IMR-90 (cell line): ENCODE data around the gene COL2A1. TPM values are rescaled to one million over a fixed set of nuclear protein-coding genes. Genes with fewer than 3 reads are reported as not detected.

ENCODE experiments used
- ATAC-seq: fragments of 200-7000 bp; cut with Tn5 transposase; 2 replicates; pipeline ENCODE4 v1.9.1; 2020; ENCODE audit warnings: low read depth, mild to moderate bottlenecking, moderate library complexity
- BruUV-seq: library from RNA; stranded (reverse); fragments of 400-500 nt; replicated peaks from 2 replicates; lab custom pipeline; 2021; lab: Mats Ljungman, UMichigan
- CTCF ChIA-PET: fragments of 300-600 bp; formaldehyde crosslinking; extraction: SDS; loops from one replicate; lab custom pipeline; 2021; ENCODE audit warnings: antibody characterized with exemption; lab: Yijun Ruan, JAX
- POLR2A ChIA-PET: fragments of 300-600 bp; sonication (Branson Sonifier 250); formaldehyde crosslinking; loops from one replicate; lab custom pipeline; 2022; ENCODE audit warnings: antibody characterized with exemption; ENCODE audit not compliant: unreplicated experiment; lab: Charles Lee
- DNase-seq: peaks from one replicate; pipeline ENCODE4 v3.0.0; 2013
- H2AFZ ChIP-seq: replicated peaks from 2 replicates; pipeline ENCODE3; 2013; ENCODE audit warnings: low read length, mild to moderate bottlenecking; ENCODE audit not compliant: poor library complexity
- H2AK5ac ChIP-seq: 2 replicates; pipeline ENCODE4 v1.6.1; 2013; ENCODE audit warnings: low read depth, low read length, inconsistent platforms
- H2AK9ac ChIP-seq: replicated peaks from 2 replicates; pipeline ENCODE3; 2013; ENCODE audit warnings: mild to moderate bottlenecking, low read depth, low read length, moderate library complexity; ENCODE audit not compliant: poor library complexity
- H2BK120ac ChIP-seq: 2 replicates; pipeline ENCODE4 v1.6.1; 2013; ENCODE audit warnings: low read depth, low read length, inconsistent platforms
- H2BK15ac ChIP-seq: 3 replicates; pipeline ENCODE4 v1.6.1; 2013; ENCODE audit warnings: low read depth, low read length, inconsistent platforms
- H2BK20ac ChIP-seq: 2 replicates; pipeline ENCODE4 v1.6.1; 2013; ENCODE audit warnings: low read depth, mild to moderate bottlenecking, inconsistent platforms, low read length, moderate library complexity
- H2BK5ac ChIP-seq: 2 replicates; pipeline ENCODE4 v1.6.1; 2013; ENCODE audit warnings: mild to moderate bottlenecking, low read depth, low read length, inconsistent platforms; ENCODE audit not compliant: poor library complexity, severe bottlenecking
- H3K14ac ChIP-seq: replicated peaks from 2 replicates; pipeline ENCODE4 v1.6.1; 2013; ENCODE audit warnings: low read depth, low read length, inconsistent platforms
- H3K18ac ChIP-seq: 2 replicates; pipeline ENCODE4 v1.6.1; 2013; ENCODE audit warnings: low read depth, low read length, control low read depth
- H3K23ac ChIP-seq: 2 replicates; pipeline ENCODE4 v1.6.1; 2013; ENCODE audit warnings: low read depth, low read length, inconsistent platforms
- H3K27ac ChIP-seq: 2 replicates; pipeline ENCODE4 v1.5.1; 2013; ENCODE audit warnings: mild to moderate bottlenecking, control low read depth, low read length; ENCODE audit not compliant: insufficient read depth
- H3K27me3 ChIP-seq: 2 replicates; pipeline ENCODE4 v1.6.1; 2013; ENCODE audit warnings: low read length; ENCODE audit not compliant: control insufficient read depth, insufficient read depth
- H3K36me3 ChIP-seq: 2 replicates; pipeline ENCODE4 v1.6.1; 2013; ENCODE audit warnings: low read length, mixed read lengths; ENCODE audit not compliant: control insufficient read depth, insufficient read depth
- H3K4ac ChIP-seq: 2 replicates; pipeline ENCODE4 v1.6.1; 2013; ENCODE audit warnings: low read depth, low read length, inconsistent platforms
- H3K4me1 ChIP-seq: 2 replicates; pipeline ENCODE4 v1.6.1; 2013; ENCODE audit warnings: low read length, mixed read lengths; ENCODE audit not compliant: control insufficient read depth, insufficient read depth
- H3K4me2 ChIP-seq: 2 replicates; pipeline ENCODE4 v1.6.1; 2013; ENCODE audit warnings: low read depth, mild to moderate bottlenecking, control low read depth, low read length, moderate library complexity
- H3K4me3 ChIP-seq: 2 replicates; pipeline ENCODE4 v1.5.1; 2013; ENCODE audit warnings: low read depth, mild to moderate bottlenecking, control low read depth, low read length, moderate library complexity; ENCODE audit not compliant: insufficient read depth
- H3K56ac ChIP-seq: 2 replicates; pipeline ENCODE4 v1.6.1; 2013; ENCODE audit warnings: low read length, inconsistent platforms; ENCODE audit not compliant: insufficient read depth; ENCODE audit errors: extremely low read depth
- H3K79me1 ChIP-seq, 2 experiments: 2 replicates each; pipeline ENCODE4 v1.6.1; 2013; ENCODE audit warnings: low read length in 2 of 2, inconsistent platforms in 1 of 2, low read depth in 1 of 2
- H3K9ac ChIP-seq: 2 replicates; pipeline ENCODE4 v1.6.1; 2013; ENCODE audit warnings: low read depth, low read length, control low read depth
- H3K9me1 ChIP-seq: 2 replicates; pipeline ENCODE4 v1.6.1; 2013; ENCODE audit warnings: low read length, inconsistent platforms; ENCODE audit not compliant: insufficient read depth
- H3K9me3 ChIP-seq: 2 replicates; pipeline ENCODE4 v1.6.1; 2013; ENCODE audit warnings: low read length; ENCODE audit not compliant: control insufficient read depth, insufficient read depth
- H4K20me1 ChIP-seq: 2 replicates; pipeline ENCODE4 v1.6.1; 2013; ENCODE audit warnings: low read length, inconsistent platforms; ENCODE audit not compliant: insufficient read depth
- H4K5ac ChIP-seq: 2 replicates; pipeline ENCODE4 v1.6.1; 2013; ENCODE audit warnings: mild to moderate bottlenecking, low read depth, low read length, control low read depth
- H4K8ac ChIP-seq, 2 experiments: 2 replicates each; pipeline ENCODE4 v1.6.1; 2013; ENCODE audit warnings: low read depth in 2 of 2, low read length in 2 of 2, control low read depth in 1 of 2, inconsistent platforms in 1 of 2
- H4K91ac ChIP-seq: 2 replicates; pipeline ENCODE4 v1.6.1; 2013; ENCODE audit warnings: low read depth, low read length, inconsistent platforms; ENCODE audit not compliant: insufficient read depth
- BHLHE40 ChIP-seq: fragments of 150-350 bp; IDR thresholded peaks from 2 replicates; pipeline ENCODE4 v1.6.1; 2016; ENCODE audit warnings: mild to moderate bottlenecking, low read depth, low read length
- CHD1 ChIP-seq: IDR thresholded peaks from 2 replicates; pipeline ENCODE4 v1.6.1; 2012; ENCODE audit warnings: low read depth, low read length, improper control_type of control experiment
- MXI1 ChIP-seq: IDR thresholded peaks from 2 replicates; pipeline ENCODE4 v1.6.1; 2012; ENCODE audit warnings: low read depth, mild to moderate bottlenecking, low read length, moderate library complexity, borderline replicate concordance
- RAD21 ChIP-seq: IDR thresholded peaks from 2 replicates; pipeline ENCODE4 v1.6.1; 2012; ENCODE audit warnings: low read length, improper control_type of control experiment
- WGBS, 2 experiments: methylation state at CpG; one replicate each; pipeline versions ENCODE4 v1.1.5 to v1.1.7; 2013; ENCODE audit warnings: missing lambda C conversion rate in 2 of 2; ENCODE audit not compliant: insufficient read length in 1 of 2; ENCODE audit errors: extremely low coverage in 2 of 2; 5-methylcytosine and 5-hydroxymethylcytosine counted together
- dilution Hi-C: fragments of 300-500 bp; cut with HindIII; formaldehyde crosslinking; loops from one replicate; pipeline ENCODE4 v1.14.3; 2018; ENCODE audit warnings: low sequenced_read_pairs; ENCODE audit not compliant: unreplicated experiment
- in situ Hi-C: fragments of 300-500 bp; cut with MboI; formaldehyde crosslinking; loops from 3 replicates; pipeline ENCODE4 v1.14.3; 2019; ENCODE audit warnings: low sequenced_read_pairs, inconsistent platforms, mixed read lengths
- intact Hi-C: fragments of 100-400 bp; cut with micrococcal nuclease; formaldehyde crosslinking; loops from 2 replicates; pipeline ENCODE4 v1.10.0; 2022
- polyA plus RNA-seq, 3 experiments: library from polyadenylated mRNA; depleted of rRNA; stranded (reverse); fragments of >200 nt; gene quantifications; 2 replicates each; pipeline ENCODE4 v1.2.3, GENCODE V29; 2012; ENCODE audit warnings: low replicate concordance in 1 of 3
- total RNA-seq: library from RNA; depleted of rRNA; stranded (reverse); fragments of >200 nt; gene quantifications from 2 replicates; pipeline ENCODE4 v1.2.3, GENCODE V29; 2012
- TF ChIP-seq, protein P1 (sequence below): fragments of 150-350 bp; IDR thresholded peaks from 2 replicates; pipeline ENCODE4 v1.6.1; 2016; ENCODE audit warnings: low read depth, mild to moderate bottlenecking, low read length, moderate library complexity, borderline replicate concordance
- TF ChIP-seq, protein P2 (sequence below): fragments of 150-350 bp; IDR thresholded peaks from 2 replicates; pipeline ENCODE4 v1.6.1; 2017; ENCODE audit warnings: mild to moderate bottlenecking, antibody characterized with exemption, low read length, low read depth

Gene COL2A1
- total and polyA plus RNA-seq, 2 of the 4 experiments (the other 2 are of a cell fraction) = 0.05 TPM; not detected in 1

DNA sequence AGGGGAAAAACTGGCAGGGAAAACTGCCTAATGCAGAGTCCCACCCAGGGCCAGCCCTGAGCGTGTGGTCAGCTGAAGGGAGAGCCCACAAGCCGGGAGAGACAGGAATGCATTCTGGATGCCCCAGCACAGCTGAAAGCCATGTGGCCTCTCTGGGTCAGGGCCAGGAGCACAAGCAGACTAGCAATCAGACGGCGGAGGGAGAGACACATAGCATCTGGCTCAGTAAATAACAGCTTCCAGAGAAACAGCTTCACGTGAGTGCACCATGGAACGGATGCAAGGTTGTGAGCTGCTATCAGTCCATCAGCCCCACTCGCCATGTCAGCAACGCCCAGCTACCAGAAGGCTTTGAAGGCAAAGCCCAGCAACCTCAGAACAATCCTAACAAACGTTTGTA lies 69.1 kb downstream of the COL2A1 start:
- no peak overlapping the region for H2AK9ac ChIP-seq
- no peak overlapping the region for H2BK5ac ChIP-seq
- no peak overlapping the region; the same call in 2 of the 3 replicates for H2BK15ac ChIP-seq
- no peak overlapping the region for H4K5ac ChIP-seq
- POLR2A ChIA-PET = no interaction called here
- no peaks in the 10 kb centered on the region for H3K36me3 ChIP-seq
- no peak overlapping the region for H2AK5ac ChIP-seq
- H3K4me3 ChIP-seq = no peak overlapping the region
- ATAC-seq = peak; percentile 97
- H3K56ac ChIP-seq = no peak overlapping the region
- no peak overlapping the region for H3K27ac ChIP-seq
- H3K9me1 ChIP-seq = peaks cover 17% of the 10 kb centered on the region
- H3K4me2 ChIP-seq = no peak overlapping the region; the same call in 1 of the 2 replicates
- peaks cover 15% of the 10 kb centered on the region for H3K27me3 ChIP-seq
- in situ Hi-C loops = no loop called here
- H3K9ac ChIP-seq = no peak overlapping the region
- BruUV-seq = no TSS peak
- dilution Hi-C loops = no loop called here
- H4K20me1 ChIP-seq = no peaks in the 10 kb centered on the region
- H3K23ac ChIP-seq = no peak overlapping the region
- TF ChIP-seq, protein P1, sequence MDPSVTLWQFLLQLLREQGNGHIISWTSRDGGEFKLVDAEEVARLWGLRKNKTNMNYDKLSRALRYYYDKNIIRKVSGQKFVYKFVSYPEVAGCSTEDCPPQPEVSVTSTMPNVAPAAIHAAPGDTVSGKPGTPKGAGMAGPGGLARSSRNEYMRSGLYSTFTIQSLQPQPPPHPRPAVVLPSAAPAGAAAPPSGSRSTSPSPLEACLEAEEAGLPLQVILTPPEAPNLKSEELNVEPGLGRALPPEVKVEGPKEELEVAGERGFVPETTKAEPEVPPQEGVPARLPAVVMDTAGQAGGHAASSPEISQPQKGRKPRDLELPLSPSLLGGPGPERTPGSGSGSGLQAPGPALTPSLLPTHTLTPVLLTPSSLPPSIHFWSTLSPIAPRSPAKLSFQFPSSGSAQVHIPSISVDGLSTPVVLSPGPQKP = no peak
- no peak for TF ChIP-seq RAD21
- no peak for TF ChIP-seq CHD1
- peak; percentile 86; the same call in 1 of the 2 replicates for TF ChIP-seq MXI1
- TF ChIP-seq, protein P2, sequence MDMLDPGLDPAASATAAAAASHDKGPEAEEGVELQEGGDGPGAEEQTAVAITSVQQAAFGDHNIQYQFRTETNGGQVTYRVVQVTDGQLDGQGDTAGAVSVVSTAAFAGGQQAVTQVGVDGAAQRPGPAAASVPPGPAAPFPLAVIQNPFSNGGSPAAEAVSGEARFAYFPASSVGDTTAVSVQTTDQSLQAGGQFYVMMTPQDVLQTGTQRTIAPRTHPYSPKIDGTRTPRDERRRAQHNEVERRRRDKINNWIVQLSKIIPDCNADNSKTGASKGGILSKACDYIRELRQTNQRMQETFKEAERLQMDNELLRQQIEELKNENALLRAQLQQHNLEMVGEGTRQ = peak; percentile 67
- TF ChIP-seq BHLHE40 = peak; percentile 72
- no peaks in the 10 kb centered on the region for H3K79me1 ChIP-seq
- intact Hi-C loops = no loop called here
- CTCF ChIA-PET = interaction anchor here (0.5 to 1.3 kb wide), 5 partner anchors 12 to 96 kb away, joined by 3 to 4 read pairs (median 3); no protein-coding TSS in a partner anchor
- peak overlapping the region; percentile 9 for H2BK20ac ChIP-seq
- H3K4ac ChIP-seq = peak overlapping the region; percentile 90
- no peak overlapping the region for H3K18ac ChIP-seq
- no peak overlapping the region for H4K8ac ChIP-seq
- H2BK120ac ChIP-seq = peak overlapping the region; percentile 3; the same call in 1 of the 2 replicates
- H3K9me3 ChIP-seq = no peaks in the 10 kb centered on the region
- peak overlapping the region; percentile 84 for H2AFZ ChIP-seq
- H3K14ac ChIP-seq = 0 out of 2 replicates have a peak overlapping the region, but pooled peaks have one; percentile 14
- peak; percentile 82 for DNase-seq
- H3K4me1 ChIP-seq = peaks cover 8% of the 10 kb centered on the region
- H4K91ac ChIP-seq = no peak overlapping the region
- WGBS, 2 experiments = 7% methylated on average over 5 of the region's 9 CpGs; no CpG with 5 or more reads in 1 of the 2 experiments
